Fibroblast of skin of left quadriceps (primary cell): ENCODE data around the gene CDC37L1.

Experiments
- DNase-seq, 2 experiments: peaks; one replicate each; pipeline ENCODE4 v3.0.0-alpha.2; 2013; ENCODE audit warnings: low read depth in 2 of 2

The CDC37L1 gene

DNA sequence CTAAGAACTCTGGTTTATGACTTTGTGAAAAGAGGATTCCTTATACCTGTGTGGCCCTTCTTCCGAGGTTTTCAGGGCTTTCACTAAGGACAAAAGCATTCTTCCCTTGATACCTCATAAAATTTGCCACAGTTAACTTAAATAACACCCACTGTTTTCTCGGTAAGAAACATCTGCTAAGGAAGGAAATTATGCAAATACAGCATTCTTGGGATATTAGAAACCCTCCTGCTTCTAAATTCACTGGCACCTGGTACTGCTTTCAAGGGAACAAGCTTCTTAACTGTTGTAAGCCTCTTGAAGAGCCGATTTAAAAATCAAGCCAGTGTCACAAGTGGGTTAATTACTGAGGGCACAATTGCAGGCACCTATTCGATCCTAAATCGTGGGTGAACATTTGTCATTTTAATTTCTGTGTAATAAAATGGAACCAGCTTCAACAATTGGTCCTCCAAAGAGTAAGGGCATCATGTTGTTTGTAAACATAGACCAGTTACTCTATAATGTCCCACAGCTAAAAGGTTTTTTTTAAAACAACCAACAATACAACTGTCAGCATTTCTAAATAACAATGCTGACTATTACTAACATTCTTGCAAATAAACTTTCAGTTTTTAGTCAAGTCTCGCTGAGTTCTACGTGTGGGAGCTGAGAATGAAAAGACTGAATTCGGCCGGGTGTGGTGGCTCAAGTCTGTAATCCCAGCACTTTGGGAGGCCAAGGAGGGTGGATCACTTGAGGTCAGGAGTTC is 35.1 kb downstream of the CDC37L1 start:
- DNase-seq: no peak

- DNase-seq: no peak
These were observed 36.8 kb downstream of the CDC37L1 start for GRCh38 chr9:4716163-4716562.

DNA sequence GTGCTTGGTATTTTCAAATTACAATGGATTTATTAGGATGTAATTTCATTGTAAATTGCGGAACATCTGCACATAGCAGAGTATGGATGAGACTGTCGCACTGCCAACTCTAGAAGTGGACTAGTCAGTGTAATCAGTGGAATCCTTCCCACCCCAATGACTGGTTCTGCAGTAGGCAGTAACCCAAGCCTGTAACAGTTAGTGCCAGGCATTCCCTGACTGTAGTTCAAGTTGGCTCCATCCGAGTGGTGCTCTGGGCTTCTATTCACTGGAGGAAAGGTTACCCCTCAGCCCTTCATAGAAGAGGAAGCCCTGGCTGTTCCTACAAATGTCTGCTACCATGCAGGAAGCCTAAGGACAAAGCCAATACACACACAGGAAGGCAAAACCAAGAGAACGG is 38.4 kb downstream of the CDC37L1 start:
- DNase-seq: no peak

- DNase-seq: no peak
These were observed 39.5 kb downstream of the CDC37L1 start for GRCh38 chr9:4718911-4719310.

DNA sequence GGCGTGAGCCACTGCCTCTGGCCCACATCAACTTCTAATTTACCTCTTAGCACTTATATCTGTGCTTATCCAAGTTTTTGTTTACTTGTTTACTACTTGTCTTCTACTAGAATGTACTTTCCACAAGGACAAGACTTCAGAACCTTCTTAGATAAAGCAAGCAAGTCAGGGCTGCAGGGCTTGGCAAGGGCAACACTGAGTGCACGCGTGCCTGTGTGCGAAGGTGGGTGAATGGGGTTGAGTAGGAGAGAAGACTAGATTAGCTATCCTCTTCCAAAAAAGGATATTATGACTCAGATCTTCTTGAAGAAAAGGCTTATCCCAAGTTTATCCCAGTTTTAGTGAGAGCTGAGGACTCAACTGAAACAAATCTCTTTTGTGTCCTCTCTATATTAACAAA is 42.4 kb downstream of the CDC37L1 start:
- no peak for DNase-seq

- DNase-seq: no peak
These were observed 46.5 kb downstream of the CDC37L1 start for GRCh38 chr9:4725706-4726442.

DNA sequence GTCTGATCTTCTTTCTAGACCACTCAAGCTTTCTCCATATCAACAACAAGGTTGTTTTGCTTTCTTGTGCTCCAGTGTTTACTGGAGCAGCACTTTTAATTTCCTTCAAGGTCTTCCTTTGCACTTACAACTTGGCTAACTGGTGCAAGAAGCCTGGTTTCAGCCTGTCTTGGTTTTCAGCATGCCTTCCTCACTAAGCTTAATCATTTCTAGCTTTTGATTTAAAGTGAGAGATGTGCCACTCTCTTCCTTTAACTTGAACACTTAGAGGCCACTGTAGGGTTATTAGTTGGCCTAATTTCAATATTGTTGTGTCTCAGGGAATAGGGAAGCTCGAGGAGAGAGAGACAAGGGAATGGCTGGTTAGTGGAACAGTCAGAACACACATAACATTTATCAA is 48.2 kb downstream of the CDC37L1 start:
- no peak for DNase-seq

GRCh38 chr9:4732890-4733289 is 53.5 kb downstream of the CDC37L1 start:
- no peak for DNase-seq

DNA sequence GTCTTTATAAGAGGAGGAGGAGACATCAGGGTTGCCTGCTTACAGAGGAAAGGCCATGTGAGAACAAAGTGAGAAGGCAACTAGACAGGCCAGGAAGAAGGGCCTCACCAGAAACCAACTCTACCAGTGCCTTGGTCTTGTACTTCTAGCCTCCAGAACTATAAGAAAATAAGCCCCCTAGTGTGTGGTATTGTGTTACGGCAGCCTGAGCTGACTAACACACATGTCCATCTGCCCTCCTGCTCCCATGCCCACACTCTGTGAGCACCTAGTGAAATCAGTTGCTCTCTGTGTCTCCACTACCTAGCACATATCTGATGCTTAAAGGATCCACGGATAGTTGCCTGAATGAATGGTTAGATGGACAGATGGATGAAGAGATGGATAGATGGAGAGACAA is 54.8 kb downstream of the CDC37L1 start:
- DNase-seq: no peak

DNA sequence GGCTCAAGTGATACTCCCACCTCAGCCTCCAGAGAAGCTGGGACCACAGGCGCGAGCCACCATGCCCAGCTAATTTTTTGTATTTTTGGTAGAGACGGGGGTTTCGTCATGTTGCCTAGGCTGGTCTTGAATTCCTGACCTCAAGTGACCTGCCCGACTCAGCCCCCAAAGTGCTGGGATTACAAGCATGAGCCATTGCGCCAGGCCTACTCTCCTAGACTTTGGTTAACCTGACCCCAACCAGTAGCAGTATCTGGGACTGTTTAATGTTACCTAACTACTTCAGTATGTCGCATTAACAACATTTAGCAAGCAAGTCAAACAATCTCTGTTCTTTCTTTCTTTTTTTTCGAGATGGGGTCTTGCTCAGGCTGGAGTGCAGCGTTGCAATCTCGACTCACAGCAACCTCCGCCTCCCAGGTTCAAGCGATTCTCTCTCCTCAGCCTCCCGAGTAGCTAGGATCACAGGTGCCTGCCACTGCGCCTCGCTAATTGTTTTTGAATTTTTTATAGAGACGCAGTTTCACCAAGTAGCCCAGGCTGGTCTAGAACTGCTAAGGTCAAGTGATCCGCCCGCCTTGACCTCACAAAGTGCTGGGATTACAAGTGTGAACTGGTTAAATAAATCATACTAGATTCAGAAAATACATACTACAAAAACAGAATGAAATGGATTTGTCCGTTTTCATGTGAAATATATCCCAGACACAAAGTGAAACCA is 59.7 kb downstream of the CDC37L1 start:
- no peak for DNase-seq

- no peak for DNase-seq
These were observed 60.4 kb downstream of the CDC37L1 start for GRCh38 chr9:4739587-4740387.

DNA sequence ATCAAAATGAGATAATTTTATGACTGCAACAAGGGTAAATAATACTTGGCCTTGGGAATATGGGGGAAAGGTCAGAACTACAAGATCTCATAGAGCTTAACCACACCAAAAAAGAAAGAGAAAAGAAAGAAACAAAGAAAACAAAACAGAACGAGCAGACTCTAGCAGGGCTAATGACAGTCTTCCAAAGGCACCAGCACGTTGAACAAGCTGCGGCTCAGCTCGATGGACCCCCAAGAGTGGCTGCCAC is 60.9 kb downstream of the CDC37L1 start:
- DNase-seq: no peak

DNA sequence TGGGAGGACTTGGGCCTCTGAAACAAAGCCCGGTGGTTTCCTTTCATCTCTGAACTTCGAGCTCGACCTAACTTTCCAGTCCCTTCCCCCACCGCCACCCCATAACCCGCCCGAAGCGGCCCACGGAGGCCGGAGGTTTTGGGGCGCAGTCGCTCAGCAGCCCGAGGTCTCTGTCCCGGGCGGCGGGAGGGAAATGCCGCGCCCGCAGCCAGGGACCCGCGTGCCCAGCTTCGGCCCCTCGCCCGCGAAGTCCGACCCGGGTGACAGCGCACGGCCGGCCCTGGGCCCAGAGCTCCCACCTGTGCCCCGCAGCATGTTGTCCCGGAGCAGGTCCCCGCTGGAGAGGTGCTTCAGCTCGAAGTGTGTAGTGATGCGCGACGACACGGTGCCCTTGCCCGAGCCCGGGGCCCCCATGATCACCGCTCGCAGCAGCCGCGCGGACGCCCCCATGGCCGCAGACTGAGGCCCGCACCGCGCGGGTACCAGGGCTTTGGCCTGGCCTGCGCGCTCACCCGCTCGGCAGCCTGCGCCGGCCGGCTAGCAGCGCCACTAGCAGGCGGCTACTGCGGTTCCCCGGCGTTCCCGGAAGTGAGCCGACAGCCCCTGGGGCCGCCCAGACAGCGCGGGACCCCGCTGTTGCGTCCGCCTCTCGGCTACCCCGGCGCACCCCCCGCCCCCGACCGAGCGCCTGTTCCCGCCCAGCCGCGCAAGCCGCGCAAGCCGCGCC is 61.4 kb downstream of the CDC37L1 start, which contains the start of gene AK3:
AK3 (minus strand) TSS at position 565 of the 727 bp plus-strand sequence; CDS start at position 450, 115 bp downstream.
- peak; percentile 63 to 68 for DNase-seq

DNA sequence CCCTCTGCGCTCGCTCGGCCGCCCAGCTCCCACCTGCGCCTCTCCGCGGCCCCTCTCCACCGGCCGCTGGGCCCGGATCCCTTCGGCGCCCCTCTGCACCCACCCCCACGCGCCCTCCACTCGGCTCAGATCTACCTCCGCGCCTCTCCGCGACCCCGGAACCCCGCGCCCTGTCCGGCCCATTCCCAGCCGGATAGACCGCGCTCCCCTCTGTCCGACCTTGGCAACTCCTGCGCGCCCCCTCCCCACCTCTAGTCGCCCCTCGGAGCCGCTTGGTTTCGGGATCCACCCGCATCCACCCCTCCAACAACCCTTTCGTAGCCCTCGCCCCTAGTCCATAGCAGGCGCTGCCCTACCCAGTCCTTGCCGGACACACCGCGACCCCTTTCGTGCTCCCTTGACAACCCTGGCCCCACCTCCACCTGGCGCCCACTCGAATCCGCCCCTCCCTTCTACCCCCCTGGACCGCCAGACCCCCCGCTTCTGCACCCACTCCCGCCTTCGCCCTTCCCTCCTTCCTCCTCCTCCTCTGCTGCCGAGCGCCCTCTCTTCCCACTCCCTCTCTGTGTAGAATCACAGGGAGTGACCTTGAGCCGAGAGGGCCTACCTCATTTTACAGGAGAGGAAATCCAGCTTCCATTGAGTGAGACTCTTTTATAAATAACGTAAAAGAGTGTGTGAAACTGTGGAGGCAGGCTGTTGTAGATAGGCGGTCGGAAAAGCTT is 62.2 kb downstream of the CDC37L1 start:
- DNase-seq: no peak

DNA sequence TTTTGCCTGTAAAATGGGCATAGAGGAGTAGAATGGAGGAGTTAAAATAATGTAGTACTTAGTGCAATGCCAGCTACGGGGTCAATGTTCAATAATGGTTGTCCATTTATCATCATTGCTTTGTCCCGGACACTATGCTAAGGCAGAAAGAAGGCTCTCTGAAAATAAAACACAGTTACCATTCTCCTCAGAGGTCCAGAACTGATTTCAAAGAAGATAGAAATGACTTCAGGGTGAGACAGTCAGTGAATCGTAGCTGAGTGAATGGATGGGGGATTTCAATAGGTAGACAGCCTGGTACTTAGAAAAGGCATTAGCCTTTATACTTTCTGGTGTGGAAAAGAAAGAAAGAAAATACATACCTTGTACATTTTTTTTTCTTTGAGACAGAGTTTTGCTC is 62.9 kb downstream of the CDC37L1 start:
- no peak for DNase-seq

DNA sequence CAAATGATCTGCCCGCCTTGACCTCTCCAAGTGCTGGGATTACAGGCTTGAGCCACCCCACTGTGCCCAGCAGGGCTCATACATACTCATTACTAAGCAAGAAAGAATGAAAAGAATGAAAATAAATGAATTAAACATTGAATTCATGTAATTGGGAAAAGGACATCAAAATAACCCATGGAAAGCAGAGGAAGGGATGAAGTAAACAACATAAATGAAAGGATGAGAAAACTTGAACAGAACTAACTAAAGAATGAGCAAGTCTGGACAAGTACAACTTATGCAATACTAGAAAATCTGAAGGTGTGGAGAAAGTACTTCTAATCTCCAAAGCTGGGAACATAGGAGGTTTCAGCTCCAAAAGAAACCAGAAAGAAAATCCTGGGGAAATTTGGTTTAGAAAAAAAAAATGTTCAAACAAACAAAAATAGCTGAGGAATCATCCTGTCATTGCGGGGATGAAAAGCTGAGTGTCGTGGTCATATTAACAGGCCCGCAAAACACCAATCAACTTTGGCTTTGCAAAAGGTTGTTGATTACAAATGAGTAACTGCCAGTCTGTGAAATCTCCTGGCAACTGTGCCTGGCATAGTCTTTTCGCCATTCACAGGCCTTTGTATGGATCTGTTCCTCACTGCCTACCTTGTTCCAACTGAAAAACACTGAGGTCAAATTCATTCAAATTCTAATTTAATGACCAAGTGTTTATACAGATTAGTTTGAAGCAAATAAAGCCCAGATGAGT is 63.9 kb downstream of the CDC37L1 start:
- DNase-seq: no peak

GRCh38 chr9:4746278-4747030 is 67.1 kb downstream of the CDC37L1 start:
- no peak for DNase-seq

DNA sequence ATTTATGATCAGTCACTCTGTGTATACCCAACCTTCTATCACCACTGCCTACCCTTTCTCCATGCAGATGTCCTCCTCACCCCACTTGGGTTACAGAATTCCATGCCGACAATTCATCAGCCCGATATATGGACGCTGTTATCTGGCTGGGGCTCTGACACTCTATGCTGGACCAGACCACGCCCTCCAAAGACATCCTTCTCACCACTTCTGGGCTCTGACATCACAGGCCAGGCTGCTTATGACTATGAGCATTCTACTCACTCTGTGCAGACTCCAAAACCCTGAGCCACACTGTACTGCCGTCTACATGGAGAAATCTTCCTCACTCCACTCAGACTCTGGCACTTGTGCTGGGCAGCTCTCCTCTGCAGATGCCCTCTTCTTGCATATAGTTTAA is 69.2 kb downstream of the CDC37L1 start:
- DNase-seq: no peak

- peak in 1 of 2 experiments; percentile 26 for DNase-seq
These were observed 70.8 kb downstream of the CDC37L1 start for GRCh38 chr9:4750023-4750673.
